ENCODE measurements around the gene NHLRC4.
A peak's percentile ranks its signal among the peaks of the same experiment; 100 is the strongest.

NHLRC4 gene

DNA sequence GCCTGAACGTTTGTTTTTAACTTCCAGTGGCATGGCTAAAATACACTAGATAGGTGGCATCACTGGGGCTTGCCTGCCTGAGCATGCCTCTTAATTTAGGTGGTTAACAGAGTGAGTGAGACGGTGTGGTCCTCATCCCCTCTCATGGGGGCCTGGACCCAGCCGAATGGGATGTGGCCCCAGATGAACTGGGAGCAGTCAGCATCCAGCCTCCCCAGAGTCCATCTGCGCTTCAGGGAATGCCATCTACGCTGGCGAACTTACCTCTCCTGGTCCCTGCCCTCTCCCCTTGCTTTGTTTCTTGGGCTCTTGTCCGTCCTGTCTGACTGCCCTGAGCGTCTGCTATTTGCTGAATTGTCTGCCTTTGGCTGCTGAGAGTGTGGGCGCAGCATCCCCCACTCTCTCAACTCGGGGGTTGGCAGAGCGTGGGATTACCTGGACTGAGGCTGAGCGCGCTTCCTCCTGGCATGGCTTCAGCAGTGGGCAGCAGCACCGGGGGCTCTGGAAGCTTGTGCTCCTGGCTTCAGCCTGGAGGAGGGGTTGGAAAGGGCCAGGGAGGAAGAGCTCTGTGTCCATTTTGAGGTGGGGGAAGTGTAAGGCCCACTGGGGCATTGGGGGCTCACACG, 25.2 kb downstream of the NHLRC4 start:
- no peak for ATAC-seq (ENCODE audit: low read depth)
- H3K4me3 ChIP-seq (ENCODE audit: severe bottlenecking), result no peak overlapping the region
- H3K27ac ChIP-seq (ENCODE audit: poor library complexity, severe bottlenecking), result peak overlapping the region; percentile 68
- TF ChIP-seq, protein P1, sequence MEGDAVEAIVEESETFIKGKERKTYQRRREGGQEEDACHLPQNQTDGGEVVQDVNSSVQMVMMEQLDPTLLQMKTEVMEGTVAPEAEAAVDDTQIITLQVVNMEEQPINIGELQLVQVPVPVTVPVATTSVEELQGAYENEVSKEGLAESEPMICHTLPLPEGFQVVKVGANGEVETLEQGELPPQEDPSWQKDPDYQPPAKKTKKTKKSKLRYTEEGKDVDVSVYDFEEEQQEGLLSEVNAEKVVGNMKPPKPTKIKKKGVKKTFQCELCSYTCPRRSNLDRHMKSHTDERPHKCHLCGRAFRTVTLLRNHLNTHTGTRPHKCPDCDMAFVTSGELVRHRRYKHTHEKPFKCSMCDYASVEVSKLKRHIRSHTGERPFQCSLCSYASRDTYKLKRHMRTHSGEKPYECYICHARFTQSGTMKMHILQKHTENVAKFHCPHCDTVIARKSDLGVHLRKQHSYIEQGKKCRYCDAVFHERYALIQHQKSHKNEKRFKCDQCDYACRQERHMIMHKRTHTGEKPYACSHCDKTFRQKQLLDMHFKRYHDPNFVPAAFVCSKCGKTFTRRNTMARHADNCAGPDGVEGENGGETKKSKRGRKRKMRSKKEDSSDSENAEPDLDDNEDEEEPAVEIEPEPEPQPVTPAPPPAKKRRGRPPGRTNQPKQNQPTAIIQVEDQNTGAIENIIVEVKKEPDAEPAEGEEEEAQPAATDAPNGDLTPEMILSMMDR (IDR thresholded peaks at IDR 0.05; ENCODE audit: poor library complexity, severe bottlenecking), result no peak
- peaks cover 31% of the 10 kb centered on the region for H3K4me1 ChIP-seq (ENCODE audit: insufficient read depth, poor library complexity, severe bottlenecking)
- no peaks in the 10 kb centered on the region for H3K27me3 ChIP-seq (ENCODE audit: insufficient read depth, poor library complexity, severe bottlenecking)
- no peaks in the 10 kb centered on the region for H3K36me3 ChIP-seq (ENCODE audit: low read depth)
- H3K9me3 ChIP-seq (ENCODE audit: severe bottlenecking), result no peaks in the 10 kb centered on the region
- DNase-seq (ENCODE audit: low spot score), result no peak

DNA sequence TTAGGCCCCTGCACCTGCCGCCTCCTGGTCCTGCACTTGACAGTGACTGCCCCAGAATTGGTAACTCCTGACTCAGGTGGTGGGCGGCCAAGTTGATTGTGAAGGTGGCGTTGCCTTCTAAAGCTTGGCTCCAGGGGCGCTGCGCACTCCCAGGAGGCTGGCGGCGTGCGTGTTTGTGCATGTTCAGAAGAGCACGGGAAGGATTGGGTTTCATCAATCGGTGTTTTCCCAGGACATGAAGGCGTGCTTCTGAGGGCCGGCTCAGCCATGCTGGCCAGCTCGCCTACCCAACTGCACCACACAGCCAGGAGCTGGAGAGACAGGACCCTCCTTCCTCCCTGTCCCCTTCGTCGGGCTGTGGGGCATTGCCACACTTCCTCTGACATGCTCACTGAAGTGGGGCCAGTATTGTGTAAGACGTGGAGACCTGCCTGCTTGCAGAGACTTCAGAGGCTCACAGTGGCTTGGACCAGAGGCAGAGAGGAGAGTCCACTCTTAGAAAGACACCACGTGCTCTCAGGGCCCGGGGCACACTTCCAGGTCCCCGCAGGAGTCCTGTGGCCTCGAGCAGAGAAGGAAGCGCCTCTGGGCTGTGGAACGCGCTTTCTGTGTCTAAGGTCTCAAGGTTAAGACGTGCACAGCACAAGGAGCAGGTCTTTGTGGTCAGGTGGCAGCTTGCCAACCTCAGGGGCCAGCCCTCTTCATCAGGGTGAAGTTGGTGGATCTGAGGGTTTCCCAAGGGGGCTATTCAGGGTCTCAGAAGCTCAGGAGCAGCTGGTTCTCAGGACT, 25.9 kb downstream of the NHLRC4 start:
- Histone ChIP-seq H3K27me3 (ENCODE audit: insufficient read depth, poor library complexity, severe bottlenecking) (no peaks in the 10 kb centered on the region), H3K4me3 (ENCODE audit: severe bottlenecking) (no peak overlapping the region), H3K4me1 (ENCODE audit: insufficient read depth, poor library complexity, severe bottlenecking) (peaks cover 27% of the 10 kb centered on the region), H3K9me3 (ENCODE audit: severe bottlenecking) (no peaks in the 10 kb centered on the region), H3K27ac (ENCODE audit: poor library complexity, severe bottlenecking) (peak overlapping the region; percentile 68), H3K36me3 (ENCODE audit: low read depth) (no peaks in the 10 kb centered on the region)
- DNase-seq (ENCODE audit: low spot score), result peak; percentile 94
- TF ChIP-seq, protein P1 (IDR thresholded peaks at IDR 0.05; ENCODE audit: poor library complexity, severe bottlenecking), result peak; percentile 85
- peak; percentile 53 for ATAC-seq (ENCODE audit: low read depth)

DNA sequence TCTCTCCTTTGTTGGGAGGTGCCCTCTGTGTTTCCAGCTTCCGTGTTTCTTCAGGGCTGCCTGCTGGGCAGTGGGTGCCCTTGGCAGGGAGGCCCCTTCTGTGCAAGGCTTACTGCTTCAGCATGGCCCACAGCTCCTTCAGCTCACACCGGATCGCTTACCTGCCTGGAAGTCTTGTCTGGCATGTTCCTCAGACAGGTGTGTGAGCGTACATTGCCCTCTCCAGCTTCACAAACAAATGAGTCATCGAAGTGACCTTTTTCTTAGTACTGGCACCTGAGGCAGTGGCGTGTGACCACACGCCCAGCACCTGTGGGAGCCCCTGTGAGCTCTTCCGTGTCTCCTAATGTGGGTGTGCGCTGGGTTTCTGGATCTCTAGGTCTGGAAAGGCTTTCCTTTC, 26.6 kb downstream of the NHLRC4 start:
- Histone ChIP-seq H3K27me3 (ENCODE audit: insufficient read depth, poor library complexity, severe bottlenecking) (no peaks in the 10 kb centered on the region), H3K4me1 (ENCODE audit: insufficient read depth, poor library complexity, severe bottlenecking) (peaks cover 27% of the 10 kb centered on the region), H3K27ac (ENCODE audit: poor library complexity, severe bottlenecking) (peak overlapping the region; percentile 68), H3K4me3 (ENCODE audit: severe bottlenecking) (no peak overlapping the region), H3K36me3 (ENCODE audit: low read depth) (no peaks in the 10 kb centered on the region), H3K9me3 (ENCODE audit: severe bottlenecking) (no peaks in the 10 kb centered on the region)
- TF ChIP-seq, protein P1 (IDR thresholded peaks at IDR 0.05; ENCODE audit: poor library complexity, severe bottlenecking), result no peak
- ATAC-seq (ENCODE audit: low read depth) (no peak), DNase-seq (ENCODE audit: low spot score) (no peak)

DNA sequence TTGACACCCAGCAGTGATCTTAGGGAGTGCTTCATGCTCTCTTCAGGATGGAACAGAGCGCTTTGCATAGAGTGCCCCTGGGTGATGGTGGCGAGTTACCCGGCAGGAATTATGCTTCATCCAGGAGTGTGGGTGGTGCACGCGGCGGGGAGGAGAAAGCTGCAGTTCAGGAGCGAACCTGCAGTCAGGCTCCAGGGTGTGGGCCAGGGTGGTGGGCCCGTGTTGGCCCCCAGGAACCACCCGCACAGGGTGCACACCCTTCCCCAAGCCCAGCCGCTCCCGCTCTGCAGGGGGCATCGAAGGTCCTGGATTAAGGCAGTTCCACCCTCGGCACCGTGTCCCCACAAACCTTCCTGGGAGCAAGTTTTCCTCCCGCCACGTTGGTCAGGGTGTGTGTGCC, 27.0 kb downstream of the NHLRC4 start:
- H3K4me3 ChIP-seq (ENCODE audit: severe bottlenecking), result no peak overlapping the region
- DNase-seq (ENCODE audit: low spot score) (no peak), ATAC-seq (ENCODE audit: low read depth) (no peak)
- H3K9me3 ChIP-seq (ENCODE audit: severe bottlenecking), result no peaks in the 10 kb centered on the region
- no peaks in the 10 kb centered on the region for H3K27me3 ChIP-seq (ENCODE audit: insufficient read depth, poor library complexity, severe bottlenecking)
- H3K27ac ChIP-seq (ENCODE audit: poor library complexity, severe bottlenecking), result peak overlapping the region; percentile 68
- TF ChIP-seq, protein P1 (IDR thresholded peaks at IDR 0.05; ENCODE audit: poor library complexity, severe bottlenecking), result no peak
- no peaks in the 10 kb centered on the region for H3K36me3 ChIP-seq (ENCODE audit: low read depth)
- peaks cover 27% of the 10 kb centered on the region for H3K4me1 ChIP-seq (ENCODE audit: insufficient read depth, poor library complexity, severe bottlenecking)

DNA sequence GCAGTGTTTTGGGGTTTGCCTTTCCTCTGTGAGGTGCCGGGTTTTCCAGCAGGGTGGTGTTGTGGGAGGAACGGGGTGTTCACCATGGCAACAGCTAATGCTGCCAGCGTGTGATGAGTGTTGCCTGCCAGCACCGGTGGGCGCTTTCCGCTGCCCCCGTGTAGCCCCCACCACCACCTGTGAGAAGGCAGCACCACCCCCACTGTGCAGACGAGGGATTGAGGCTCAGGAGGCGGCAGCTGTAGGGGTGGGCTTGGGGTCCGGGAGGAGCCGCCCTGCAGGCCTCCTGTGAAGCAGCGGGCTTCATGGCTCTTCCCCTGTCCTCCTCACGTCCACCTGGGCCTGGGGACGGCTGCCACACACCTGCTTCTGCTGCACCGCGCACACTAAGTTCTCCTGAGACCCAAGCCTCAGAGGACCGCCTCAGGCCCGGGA, 28.3 kb downstream of the NHLRC4 start:
- no peaks in the 10 kb centered on the region for H3K27me3 ChIP-seq (ENCODE audit: insufficient read depth, poor library complexity, severe bottlenecking)
- no peak overlapping the region for H3K4me3 ChIP-seq (ENCODE audit: severe bottlenecking)
- H3K36me3 ChIP-seq (ENCODE audit: low read depth), result 0 out of 2 replicates have a peak, but pooled peaks cover 2% of the 10 kb centered on the region
- H3K4me1 ChIP-seq (ENCODE audit: insufficient read depth, poor library complexity, severe bottlenecking), result peaks cover 27% of the 10 kb centered on the region
- no peak overlapping the region for H3K27ac ChIP-seq (ENCODE audit: poor library complexity, severe bottlenecking)
- TF ChIP-seq, protein P1 (IDR thresholded peaks at IDR 0.05; ENCODE audit: poor library complexity, severe bottlenecking), result no peak
- no peak for DNase-seq (ENCODE audit: low spot score)
- ATAC-seq (ENCODE audit: low read depth), result no peak
- no peaks in the 10 kb centered on the region for H3K9me3 ChIP-seq (ENCODE audit: severe bottlenecking)
